ENCODE measurements around the gene CPXM1. TPM values are rescaled to one million over a fixed set of nuclear protein-coding genes. Genes with fewer than 3 reads are reported as not detected.

Gene CPXM1
- polyA plus RNA-seq, 1 donor (not counting 4 experiments of a cell fraction or from before 2014, with no cell fraction given) = not detected

- DNase-seq (ENCODE audit: low read depth, low spot score) = no peak
- H2AFZ ChIP-seq (ENCODE audit: control insufficient read depth, low read length) = no peak overlapping the region
- H3K4me2 ChIP-seq (ENCODE audit: control insufficient read depth, extremely low read depth, insufficient read depth, low read depth, low read length) = no peak overlapping the region
- H4K20me1 ChIP-seq (ENCODE audit: control insufficient read depth, extremely low read depth, insufficient read depth, low read length) = no peaks in the 10 kb centered on the region
- H3K79me2 ChIP-seq (ENCODE audit: control insufficient read depth, insufficient read depth, low read length) = no peaks in the 10 kb centered on the region
- no peak overlapping the region for H3K27ac ChIP-seq (ENCODE audit: control insufficient read depth, insufficient read depth, low read length)
- no peak for FAIRE-seq
- no peaks in the 10 kb centered on the region for H3K4me1 ChIP-seq (ENCODE audit: control insufficient read depth, extremely low read depth, insufficient read depth, low read length)
- peaks cover 58% of the 10 kb centered on the region for H3K27me3 ChIP-seq (ENCODE audit: control insufficient read depth, extremely low read depth, insufficient read depth, low read length)
- H3K9me3 ChIP-seq (ENCODE audit: control insufficient read depth, low read depth, low read length) = no peaks in the 10 kb centered on the region
- TF ChIP-seq CTCF (optimal IDR thresholded peaks at IDR 0.05 in 1 of 3, IDR thresholded peaks at IDR 0.05 in 1 of 3, conservative IDR thresholded peaks at IDR 0.05 in 1 of 3; ENCODE audit: extremely low read depth in 1 of 3, insufficient read depth in 2 of 3, low read length in 3 of 3) = peak in 2 of 3 experiments; percentile 58 to 71
- no peak for TF ChIP-seq EZH2 (IDR thresholded peaks at IDR 0.05; ENCODE audit: low read length)
- H3K36me3 ChIP-seq (ENCODE audit: control insufficient read depth in 2 of 2, extremely low read depth in 1 of 2, insufficient read depth in 2 of 2, low read length in 2 of 2) = no peaks in the 10 kb centered on the region
- H3K9me1 ChIP-seq (ENCODE audit: control insufficient read depth, extremely low read depth, insufficient read depth, low read length) = no peaks in the 10 kb centered on the region
- no peak overlapping the region for H3K4me3 ChIP-seq (ENCODE audit: control insufficient read depth in 2 of 3, extremely low read depth in 1 of 3, insufficient read depth in 2 of 3, low read depth in 1 of 3, low read length in 3 of 3)
- no peak overlapping the region for H3K9ac ChIP-seq (ENCODE audit: control insufficient read depth, extremely low read depth, insufficient read depth, low read length)
- dilution Hi-C loops (cut with MboI; ENCODE audit: extremely low pct_ligation_motif_present, low sequenced_read_pairs) = no loop called here
Measured at GRCh38 chr20:2756056-2756611, 44.3 kb downstream of the CPXM1 start.

GRCh38 chr20:2755451-2756055, 44.9 kb downstream of the CPXM1 start:
- Histone ChIP-seq H3K9me1 (ENCODE audit: control insufficient read depth, extremely low read depth, insufficient read depth, low read length) (no peaks in the 10 kb centered on the region), H2AFZ (ENCODE audit: control insufficient read depth, low read length) (no peak overlapping the region), H3K4me2 (ENCODE audit: control insufficient read depth, extremely low read depth, insufficient read depth, low read depth, low read length) (no peak overlapping the region), H3K9ac (ENCODE audit: control insufficient read depth, extremely low read depth, insufficient read depth, low read length) (no peak overlapping the region), H3K27me3 (ENCODE audit: control insufficient read depth, extremely low read depth, insufficient read depth, low read length) (peaks cover 63% of the 10 kb centered on the region), H3K4me1 (ENCODE audit: control insufficient read depth, extremely low read depth, insufficient read depth, low read length) (no peaks in the 10 kb centered on the region), H4K20me1 (ENCODE audit: control insufficient read depth, extremely low read depth, insufficient read depth, low read length) (no peaks in the 10 kb centered on the region), H3K36me3 (ENCODE audit: control insufficient read depth in 2 of 2, extremely low read depth in 1 of 2, insufficient read depth in 2 of 2, low read length in 2 of 2) (no peaks in the 10 kb centered on the region), H3K4me3 (ENCODE audit: control insufficient read depth in 2 of 3, extremely low read depth in 1 of 3, insufficient read depth in 2 of 3, low read depth in 1 of 3, low read length in 3 of 3) (no peak overlapping the region), H3K27ac (ENCODE audit: control insufficient read depth, insufficient read depth, low read length) (no peak overlapping the region), H3K79me2 (ENCODE audit: control insufficient read depth, insufficient read depth, low read length) (no peaks in the 10 kb centered on the region), H3K9me3 (ENCODE audit: control insufficient read depth, low read depth, low read length) (no peaks in the 10 kb centered on the region)
- dilution Hi-C loops (cut with MboI; ENCODE audit: extremely low pct_ligation_motif_present, low sequenced_read_pairs) = no loop called here
- no peak for FAIRE-seq
- TF ChIP-seq CTCF (optimal IDR thresholded peaks at IDR 0.05 in 1 of 3, IDR thresholded peaks at IDR 0.05 in 1 of 3, conservative IDR thresholded peaks at IDR 0.05 in 1 of 3; ENCODE audit: extremely low read depth in 1 of 3, insufficient read depth in 2 of 3, low read length in 3 of 3) (no peak), EZH2 (IDR thresholded peaks at IDR 0.05; ENCODE audit: low read length) (no peak)
- DNase-seq (ENCODE audit: low read depth, low spot score) = no peak

All from keratinocyte (primary cell).